HG03095 (cell line): ENCODE results near the gene UNC93B1.
A peak's percentile ranks its signal among the peaks of the same experiment; 100 is the strongest.

Experiments
- ATAC-seq: cut with Tn5 transposase; IDR thresholded peaks from one replicate; pipeline ENCODE4 v1.9.1; 2021; ENCODE audit warnings: moderate library complexity; ENCODE audit not compliant: unreplicated experiment

UNC93B1 gene

GRCh38 chr11:68003846-68004550 lies at the start of gene UNC93B1:
TSS of gene UNC93B1 (minus strand) at chr11:68004097. CDS start at chr11:68004043, 54 bp downstream.
- peak; percentile 57 for ATAC-seq

DNA sequence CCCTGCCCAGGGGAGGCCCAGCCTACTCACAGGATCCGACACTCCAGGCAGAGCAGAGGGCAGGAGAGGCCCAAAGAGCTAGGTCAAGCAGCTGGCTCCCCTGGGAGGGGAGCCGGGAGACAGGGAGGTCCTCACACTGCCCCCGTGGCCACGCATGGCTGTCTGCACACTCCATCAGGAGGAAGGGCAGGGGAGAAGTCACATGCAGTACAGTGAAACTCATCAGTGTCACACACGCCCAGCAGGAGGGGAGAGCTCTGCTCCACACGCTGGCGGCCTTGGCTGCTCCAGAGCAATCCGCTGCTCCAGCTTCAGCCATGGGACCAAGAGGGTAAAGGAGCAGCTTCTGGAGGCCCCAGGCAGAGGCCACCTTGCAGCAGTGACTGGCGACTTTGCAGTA lies 49.2 kb upstream of the UNC93B1 start:
- no peak for ATAC-seq

GRCh38 chr11:68052137-68052873 lies 48.4 kb upstream of the UNC93B1 start:
- no peak for ATAC-seq

DNA sequence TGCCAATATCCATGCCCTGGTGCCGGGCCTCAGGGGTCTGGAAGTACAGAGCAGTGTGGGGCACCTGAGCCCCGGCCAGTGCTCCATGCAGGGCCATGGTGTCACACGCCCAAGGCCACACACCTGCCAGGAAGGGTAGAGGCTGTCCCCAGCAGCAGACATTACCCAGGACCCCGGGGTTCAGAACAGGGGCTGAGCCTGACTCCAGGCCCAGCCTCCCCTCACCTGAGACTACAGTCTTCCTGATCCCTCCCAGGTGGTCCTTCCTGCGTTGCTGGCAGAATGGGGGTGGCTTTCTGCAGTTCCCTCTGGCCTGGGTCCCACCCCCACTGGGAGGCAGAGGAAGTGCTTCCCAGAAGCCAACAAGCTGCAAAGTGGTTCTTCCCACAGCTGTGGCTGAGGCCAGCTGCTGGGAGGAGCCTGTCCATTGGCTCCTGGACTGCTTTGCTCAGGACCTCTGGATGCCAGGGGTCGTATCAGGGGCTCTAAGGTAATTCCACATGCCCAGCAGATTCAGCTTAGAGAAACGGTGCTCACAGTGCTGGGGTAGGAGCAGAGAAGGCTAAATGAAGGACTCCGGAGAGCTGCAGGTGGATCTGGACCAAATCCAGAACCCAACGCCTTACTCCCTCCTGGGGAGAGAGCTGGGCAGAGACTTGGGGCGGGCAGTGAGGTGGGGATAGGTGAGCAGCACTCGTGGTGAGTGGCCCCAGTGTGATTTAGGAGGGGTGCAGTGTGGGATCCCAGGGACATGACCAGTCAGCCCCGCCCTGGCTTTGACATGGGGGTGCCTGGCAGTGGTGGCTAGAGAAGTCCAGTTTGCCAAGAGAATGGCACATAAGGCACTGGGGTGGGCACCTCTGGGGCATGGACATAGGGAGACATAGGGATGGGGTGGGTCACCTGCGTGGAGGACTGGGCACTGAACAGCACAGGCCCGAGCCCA lies 47.6 kb upstream of the UNC93B1 start:
- ATAC-seq: no peak

- no peak for ATAC-seq
These were observed 46.5 kb upstream of the UNC93B1 start for GRCh38 chr11:68050371-68050841.

DNA sequence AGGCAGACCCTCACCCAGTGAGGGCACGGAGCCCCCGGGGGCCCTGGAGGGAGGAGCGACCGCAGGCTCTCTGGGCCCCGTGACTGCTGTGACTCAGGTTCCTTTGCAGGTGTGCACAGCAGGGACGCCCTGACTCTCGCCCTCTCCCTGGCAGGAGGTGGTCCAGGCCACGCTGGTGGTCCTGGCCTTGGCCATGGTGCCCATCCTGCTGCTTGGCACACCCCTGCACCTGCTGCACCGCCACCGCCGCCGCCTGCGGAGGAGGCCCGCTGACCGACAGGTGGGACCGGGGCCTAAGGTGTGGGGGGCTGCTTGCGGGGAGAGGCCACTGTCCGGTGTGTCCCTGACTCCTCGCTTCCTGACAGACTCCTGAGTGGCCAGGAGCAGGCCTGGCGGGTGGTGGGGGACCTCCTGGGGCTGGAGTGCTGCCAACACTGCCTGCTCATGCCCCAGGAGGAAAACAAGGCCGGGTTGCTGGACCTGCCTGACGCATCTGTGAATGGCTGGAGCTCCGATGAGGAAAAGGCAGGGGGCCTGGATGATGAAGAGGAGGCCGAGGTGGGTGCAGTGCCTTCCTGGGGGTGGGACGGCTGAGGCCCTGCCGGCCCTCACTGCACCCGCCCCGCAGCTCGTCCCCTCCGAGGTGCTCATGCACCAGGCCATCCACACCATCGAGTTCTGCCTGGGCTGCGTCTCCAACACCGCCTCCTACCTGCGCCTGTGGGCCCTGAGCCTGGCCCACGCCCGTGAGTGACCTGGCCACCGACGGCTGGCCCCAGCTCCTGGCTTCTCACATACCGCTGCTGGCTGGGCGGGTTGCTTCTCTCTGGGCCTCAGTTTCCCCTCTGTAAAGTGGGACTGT lies 45.8 kb upstream of the UNC93B1 start:
- no peak for ATAC-seq

- no peak for ATAC-seq
These were observed 45.0 kb upstream of the UNC93B1 start for GRCh38 chr11:68048681-68049508.

DNA sequence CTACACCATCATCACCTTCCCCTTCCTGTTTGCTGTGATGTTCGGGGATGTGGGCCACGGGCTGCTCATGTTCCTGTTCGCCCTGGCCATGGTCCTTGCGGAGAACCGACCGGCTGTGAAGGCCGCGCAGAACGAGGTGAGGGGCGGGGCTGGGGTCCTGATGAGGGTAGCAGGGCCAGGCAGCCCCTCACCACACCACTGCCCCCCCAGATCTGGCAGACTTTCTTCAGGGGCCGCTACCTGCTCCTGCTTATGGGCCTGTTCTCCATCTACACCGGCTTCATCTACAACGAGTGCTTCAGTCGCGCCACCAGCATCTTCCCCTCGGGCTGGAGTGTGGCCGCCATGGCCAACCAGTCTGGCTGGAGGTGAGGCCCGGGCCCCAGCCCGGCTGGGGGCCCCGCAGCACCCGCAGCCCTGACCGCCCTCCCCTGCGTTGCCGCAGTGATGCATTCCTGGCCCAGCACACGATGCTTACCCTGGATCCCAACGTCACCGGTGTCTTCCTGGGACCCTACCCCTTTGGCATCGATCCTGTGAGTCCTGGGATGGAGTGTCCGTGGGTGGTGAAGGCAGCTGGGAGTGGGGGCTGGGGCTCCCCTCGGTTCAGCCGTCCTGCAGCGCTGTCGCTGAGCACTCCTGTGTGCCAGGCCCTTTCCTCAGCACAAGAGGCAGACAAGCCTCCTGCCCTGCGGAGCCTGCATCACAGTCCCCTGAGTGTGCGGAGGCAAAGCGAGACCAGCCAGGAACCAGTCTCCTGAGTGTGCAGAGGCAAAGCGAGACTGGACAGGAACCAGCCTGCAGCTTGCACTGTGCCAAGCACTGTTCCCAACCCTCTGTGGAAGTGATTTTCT lies 43.8 kb upstream of the UNC93B1 start:
- no peak for ATAC-seq

GRCh38 chr11:68044898-68045351 lies 41.0 kb upstream of the UNC93B1 start:
- no peak for ATAC-seq

DNA sequence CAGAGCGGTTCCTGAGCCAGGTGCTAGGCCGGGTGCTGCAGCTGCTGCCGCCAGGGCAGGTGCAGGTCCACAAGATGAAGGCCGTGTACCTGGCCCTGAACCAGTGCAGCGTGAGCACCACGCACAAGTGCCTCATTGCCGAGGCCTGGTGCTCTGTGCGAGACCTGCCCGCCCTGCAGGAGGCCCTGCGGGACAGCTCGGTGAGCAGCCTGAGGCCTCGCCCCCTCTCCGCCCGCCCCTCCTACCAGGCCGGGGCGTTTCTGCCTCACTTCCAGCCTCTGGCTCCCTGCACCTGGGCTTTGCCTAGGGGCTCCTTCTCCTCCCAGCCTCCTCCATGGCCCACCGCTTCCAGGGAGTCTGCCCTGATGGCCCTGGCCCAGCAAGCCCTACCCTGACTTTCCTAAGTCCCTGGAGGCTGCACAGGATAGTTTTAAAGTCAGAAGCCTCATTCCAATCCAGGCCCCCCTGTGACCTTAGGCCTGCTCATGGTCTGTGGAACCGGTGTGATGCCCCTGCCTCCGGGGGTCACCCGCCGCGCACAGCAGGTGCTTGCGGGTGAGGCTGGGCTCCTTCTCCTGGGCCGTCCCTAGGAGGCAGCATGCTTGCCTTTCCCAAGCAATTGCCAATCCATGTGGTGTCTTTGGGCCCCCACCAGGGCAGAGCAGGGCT lies 40.4 kb upstream of the UNC93B1 start:
- no peak for ATAC-seq

GRCh38 chr11:68043349-68044144 lies 39.6 kb upstream of the UNC93B1 start:
- no peak for ATAC-seq

GRCh38 chr11:68043029-68043348 lies 39.1 kb upstream of the UNC93B1 start:
- ATAC-seq: no peak

DNA sequence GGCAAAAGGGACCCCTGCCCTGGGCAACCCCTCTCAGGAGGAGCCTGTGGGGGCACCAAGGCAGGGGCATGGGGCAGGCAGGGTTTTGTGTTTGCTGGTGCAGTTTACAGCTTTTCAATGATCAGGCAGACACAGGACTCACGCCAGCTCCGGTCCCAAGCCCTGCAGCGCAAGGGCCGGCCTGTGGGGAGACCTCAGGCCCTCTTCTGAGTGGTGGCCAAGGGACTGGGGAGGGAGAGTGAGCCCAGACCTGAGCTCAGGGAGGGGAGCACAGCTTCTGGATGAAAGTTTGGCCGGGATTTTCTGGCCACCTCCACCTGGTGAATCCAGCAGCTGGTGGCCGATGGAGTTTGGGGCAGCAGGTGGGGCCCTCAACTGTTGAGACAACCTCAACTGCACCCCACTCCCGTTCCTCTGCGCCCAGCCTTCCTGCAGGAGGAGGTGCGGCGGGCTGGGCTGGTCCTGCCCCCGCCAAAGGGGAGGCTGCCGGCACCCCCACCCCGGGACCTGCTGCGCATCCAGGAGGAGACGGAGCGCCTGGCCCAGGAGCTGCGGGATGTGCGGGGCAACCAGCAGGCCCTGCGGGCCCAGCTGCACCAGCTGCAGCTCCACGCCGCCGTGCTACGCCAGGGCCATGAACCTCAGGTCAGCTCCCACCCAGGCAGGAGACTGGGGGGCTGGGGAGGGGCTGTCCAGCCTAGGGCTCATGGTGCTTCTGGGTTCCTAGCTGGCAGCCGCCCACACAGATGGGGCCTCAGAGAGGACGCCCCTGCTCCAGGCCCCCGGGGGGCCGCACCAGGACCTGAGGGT lies 38.5 kb upstream of the UNC93B1 start:
- ATAC-seq: no peak

DNA sequence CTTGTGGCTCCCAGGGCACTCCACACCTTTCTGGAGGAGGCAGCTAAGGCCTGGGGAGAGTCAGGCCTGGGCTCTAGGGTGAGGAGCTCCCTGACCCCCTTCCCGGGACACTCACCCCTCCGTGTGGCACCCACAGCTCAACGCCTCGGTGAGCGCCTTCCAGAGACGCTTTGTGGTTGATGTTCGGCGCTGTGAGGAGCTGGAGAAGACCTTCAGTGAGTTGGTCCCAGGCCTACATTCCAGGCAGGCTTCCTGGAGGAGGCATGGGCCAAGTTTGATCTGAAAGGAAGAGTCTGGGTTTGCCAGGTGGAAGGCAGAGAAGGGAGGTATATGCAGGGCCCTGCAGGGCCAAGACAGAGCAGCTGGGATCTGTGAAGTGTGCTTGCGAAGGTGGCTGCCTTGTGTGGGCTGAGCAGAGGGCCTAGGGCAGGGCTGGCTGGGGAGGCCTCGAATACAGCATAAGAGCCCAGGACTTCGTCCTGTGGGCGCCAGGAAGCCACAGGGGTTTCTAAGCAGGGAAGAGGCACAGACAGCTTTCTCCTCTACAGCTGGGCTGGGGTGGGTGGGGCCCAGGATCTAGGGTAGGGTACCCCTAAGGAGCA lies 37.8 kb upstream of the UNC93B1 start:
- ATAC-seq: no peak

DNA sequence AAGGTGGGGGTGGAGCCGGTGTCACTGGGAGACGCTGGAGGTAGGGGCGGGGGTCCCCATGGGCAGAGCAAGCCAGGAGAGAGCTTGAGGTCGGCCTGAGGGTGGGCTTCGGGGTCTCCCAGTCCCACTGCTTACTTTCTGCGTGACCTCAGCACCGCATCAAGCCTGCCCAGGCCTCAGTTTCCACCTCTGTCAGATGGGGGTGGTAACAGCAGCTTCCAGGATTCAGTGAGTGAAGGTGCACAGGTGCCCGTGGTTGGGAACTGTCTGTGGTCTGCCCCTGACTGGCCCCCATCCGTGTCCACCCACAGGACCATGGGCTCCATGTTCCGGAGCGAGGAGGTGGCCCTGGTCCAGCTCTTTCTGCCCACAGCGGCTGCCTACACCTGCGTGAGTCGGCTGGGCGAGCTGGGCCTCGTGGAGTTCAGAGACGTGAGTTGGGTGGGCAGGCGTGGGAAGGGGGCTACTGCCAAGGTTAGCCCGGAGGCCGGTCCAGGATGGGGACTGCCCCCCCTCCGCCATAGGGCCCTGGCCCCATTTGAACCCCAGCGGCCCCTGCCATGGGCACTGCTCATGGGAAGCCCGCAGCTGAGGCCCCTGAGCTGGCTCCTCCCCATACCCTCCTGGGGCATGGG lies 37.2 kb upstream of the UNC93B1 start:
- no peak for ATAC-seq
